ENCODE data around the gene TENM4. TPM values are rescaled to one million over a fixed set of nuclear protein-coding genes. Genes with fewer than 3 reads are reported as not detected.

Gene TENM4
- total and polyA plus RNA-seq, 4 donors, result 24.8 to 70.5 (median 38.1) TPM

DNA sequence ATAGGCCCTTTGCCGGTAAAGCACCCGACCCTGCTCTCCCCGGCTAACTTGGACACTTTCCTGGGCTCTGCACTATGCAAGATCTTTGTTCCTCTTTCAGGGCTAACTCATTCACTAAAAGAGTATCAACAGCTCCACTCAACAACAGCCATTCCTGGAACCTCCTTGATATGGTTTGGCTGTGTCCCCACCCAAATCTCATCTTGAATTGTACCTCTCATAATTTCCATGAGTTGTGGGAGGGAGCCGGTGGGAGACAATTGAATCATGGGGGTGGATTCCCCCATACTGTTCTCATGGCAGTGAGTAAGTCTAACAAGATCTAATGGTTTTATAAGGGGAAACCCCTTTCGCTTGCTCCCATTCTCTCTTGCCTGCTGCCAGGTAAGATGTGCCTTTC lies 330.0 kb downstream of the TENM4 start:
- WGBS (ENCODE audit: insufficient coverage), result 95% methylated on average over 3 of the region's 5 CpGs
- H3K9me3 ChIP-seq (ENCODE audit: control insufficient read depth, insufficient read depth, low read length), result no peaks in the 10 kb centered on the region
- no peaks in the 10 kb centered on the region for H3K36me3 ChIP-seq (ENCODE audit: control insufficient read depth, insufficient read depth, low read length)
- H3K27ac ChIP-seq (ENCODE audit: low read depth, low read length), result no peak overlapping the region
- H3K4me3 ChIP-seq (ENCODE audit: low read depth, low read length), result no peak overlapping the region
- peaks cover 21% of the 10 kb centered on the region for H3K4me1 ChIP-seq (ENCODE audit: control insufficient read depth, insufficient read depth, low read length)
- no peak for DNase-seq (ENCODE audit: low read depth in 4 of 6, low spot score in 6 of 6)
- no peaks in the 10 kb centered on the region for H3K27me3 ChIP-seq (ENCODE audit: control insufficient read depth, insufficient read depth, low read length)

DNA sequence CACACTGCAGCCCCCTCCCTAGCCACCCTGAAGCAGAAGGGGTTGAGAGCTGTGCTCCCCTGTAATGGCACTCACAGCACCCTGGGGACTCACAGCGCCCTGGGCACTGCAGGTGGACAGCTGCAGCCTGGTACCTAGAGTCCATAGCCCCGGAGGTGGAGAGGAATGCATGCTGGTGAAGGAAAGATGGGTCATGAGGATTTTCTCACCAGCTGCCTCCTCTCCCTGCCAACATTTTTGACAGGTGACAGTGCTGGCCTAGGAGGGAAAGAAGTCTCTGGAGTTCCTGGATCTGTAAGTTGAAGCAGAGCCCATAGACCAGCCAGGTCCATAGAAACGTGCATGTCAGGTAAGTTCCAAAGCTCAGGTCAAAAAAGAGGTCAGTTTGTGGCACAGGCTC lies 330.5 kb downstream of the TENM4 start:
- 60% methylated on average over 1 of the region's 3 CpGs for WGBS (ENCODE audit: insufficient coverage)

DNA sequence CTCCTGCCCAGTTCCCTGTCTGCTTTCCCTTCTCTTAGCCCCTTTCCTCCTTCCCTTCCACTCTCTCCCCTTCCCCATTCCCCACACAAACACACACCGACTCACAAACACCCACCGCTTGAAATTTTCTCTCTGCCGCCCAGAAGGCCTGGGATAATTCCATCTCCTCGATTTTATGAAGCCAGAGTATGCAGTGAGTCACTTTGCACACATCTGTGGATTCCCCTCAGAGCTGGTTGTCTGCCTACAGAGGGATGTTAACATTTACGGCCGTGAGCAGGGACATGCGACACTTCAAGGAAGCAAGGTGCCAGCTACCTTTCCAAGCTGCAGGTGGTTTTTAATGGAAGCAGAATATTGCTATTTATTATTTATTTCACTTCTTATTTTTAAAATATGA lies 332.0 kb downstream of the TENM4 start:
- Histone ChIP-seq H3K27ac (ENCODE audit: low read depth, low read length) (no peak overlapping the region), H3K27me3 (ENCODE audit: control insufficient read depth, insufficient read depth, low read length) (no peaks in the 10 kb centered on the region), H3K4me1 (ENCODE audit: control insufficient read depth, insufficient read depth, low read length) (peaks cover 21% of the 10 kb centered on the region), H3K9me3 (ENCODE audit: control insufficient read depth, insufficient read depth, low read length) (no peaks in the 10 kb centered on the region), H3K36me3 (ENCODE audit: control insufficient read depth, insufficient read depth, low read length) (no peaks in the 10 kb centered on the region), H3K4me3 (ENCODE audit: low read depth, low read length) (no peak overlapping the region)
- no peak for DNase-seq (ENCODE audit: low read depth in 4 of 6, low spot score in 6 of 6)
- whole genome bisulfite sequencing (ENCODE audit: insufficient coverage), result 77% methylated on average over 6 of the region's 7 CpGs

More for the DNA sequence above, 330.5 kb downstream of the TENM4 start:
- no peaks in the 10 kb centered on the region for H3K9me3 ChIP-seq (ENCODE audit: control insufficient read depth, insufficient read depth, low read length)
- H3K27ac ChIP-seq (ENCODE audit: low read depth, low read length), result no peak overlapping the region
- DNase-seq (ENCODE audit: low read depth in 4 of 6, low spot score in 6 of 6), result no peak
- H3K36me3 ChIP-seq (ENCODE audit: control insufficient read depth, insufficient read depth, low read length), result no peaks in the 10 kb centered on the region
- H3K4me3 ChIP-seq (ENCODE audit: low read depth, low read length), result no peak overlapping the region
- H3K27me3 ChIP-seq (ENCODE audit: control insufficient read depth, insufficient read depth, low read length), result no peaks in the 10 kb centered on the region
- H3K4me1 ChIP-seq (ENCODE audit: control insufficient read depth, insufficient read depth, low read length), result peaks cover 21% of the 10 kb centered on the region

DNA sequence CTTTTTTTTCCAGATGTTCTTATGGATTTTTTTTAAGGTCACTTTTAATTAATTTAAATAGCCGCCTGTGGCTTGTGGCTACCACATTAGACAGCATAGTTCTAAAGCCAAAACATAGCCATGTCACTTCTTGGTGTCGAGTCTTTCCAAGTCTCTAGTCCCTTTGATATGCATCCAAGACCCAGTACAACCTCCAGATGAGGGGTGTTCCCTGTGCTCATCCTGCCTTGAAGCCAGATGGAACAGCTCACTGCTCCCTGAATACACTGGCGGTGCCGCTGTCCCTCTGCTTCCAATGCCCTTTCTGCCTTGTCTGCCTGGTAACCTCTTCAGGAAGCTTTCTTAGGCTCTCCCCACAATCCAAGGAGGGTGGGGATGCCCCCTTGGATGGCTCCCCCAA lies 338.0 kb downstream of the TENM4 start:
- Histone ChIP-seq H3K9me3 (ENCODE audit: control insufficient read depth, insufficient read depth, low read length) (no peaks in the 10 kb centered on the region), H3K27me3 (ENCODE audit: control insufficient read depth, insufficient read depth, low read length) (no peaks in the 10 kb centered on the region), H3K4me3 (ENCODE audit: low read depth, low read length) (no peak overlapping the region), H3K4me1 (ENCODE audit: control insufficient read depth, insufficient read depth, low read length) (peaks cover 20% of the 10 kb centered on the region), H3K27ac (ENCODE audit: low read depth, low read length) (no peak overlapping the region), H3K36me3 (ENCODE audit: control insufficient read depth, insufficient read depth, low read length) (no peaks in the 10 kb centered on the region)
- WGBS (ENCODE audit: insufficient coverage), result 56% methylated on average over 4 of the region's 4 CpGs
- DNase-seq (ENCODE audit: low read depth in 4 of 6, low spot score in 6 of 6), result no peak

DNA sequence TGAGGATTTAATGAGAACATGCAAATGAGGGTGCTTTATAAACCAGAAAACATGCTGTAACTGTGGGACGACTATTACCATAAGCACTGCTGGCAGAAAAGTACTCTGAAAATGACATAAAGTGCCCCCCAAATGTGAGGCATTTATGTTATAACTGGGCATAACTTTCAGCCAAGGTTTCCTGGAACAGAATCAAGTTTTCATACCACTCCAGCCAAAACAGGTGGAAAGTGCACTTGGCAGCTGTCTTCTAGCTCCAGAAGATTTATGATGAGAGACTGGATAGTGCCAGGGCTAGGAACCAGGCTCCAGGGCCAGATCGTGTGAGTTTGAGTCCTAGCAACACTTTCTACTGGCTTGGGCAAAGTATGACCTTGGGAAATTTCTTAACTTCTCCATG lies 339.2 kb downstream of the TENM4 start:
- Histone ChIP-seq H3K9me3 (ENCODE audit: control insufficient read depth, insufficient read depth, low read length) (no peaks in the 10 kb centered on the region), H3K36me3 (ENCODE audit: control insufficient read depth, insufficient read depth, low read length) (no peaks in the 10 kb centered on the region), H3K27ac (ENCODE audit: low read depth, low read length) (peak overlapping the region; percentile 40), H3K4me1 (ENCODE audit: control insufficient read depth, insufficient read depth, low read length) (peaks cover 27% of the 10 kb centered on the region), H3K27me3 (ENCODE audit: control insufficient read depth, insufficient read depth, low read length) (no peaks in the 10 kb centered on the region), H3K4me3 (ENCODE audit: low read depth, low read length) (no peak overlapping the region)
- DNase-seq (ENCODE audit: low read depth in 4 of 6, low spot score in 6 of 6), result peak in 2 of 6 donors; percentile 81 to 84
- WGBS (ENCODE audit: insufficient coverage), result 0% methylated on average over 1 of the region's 2 CpGs

DNA sequence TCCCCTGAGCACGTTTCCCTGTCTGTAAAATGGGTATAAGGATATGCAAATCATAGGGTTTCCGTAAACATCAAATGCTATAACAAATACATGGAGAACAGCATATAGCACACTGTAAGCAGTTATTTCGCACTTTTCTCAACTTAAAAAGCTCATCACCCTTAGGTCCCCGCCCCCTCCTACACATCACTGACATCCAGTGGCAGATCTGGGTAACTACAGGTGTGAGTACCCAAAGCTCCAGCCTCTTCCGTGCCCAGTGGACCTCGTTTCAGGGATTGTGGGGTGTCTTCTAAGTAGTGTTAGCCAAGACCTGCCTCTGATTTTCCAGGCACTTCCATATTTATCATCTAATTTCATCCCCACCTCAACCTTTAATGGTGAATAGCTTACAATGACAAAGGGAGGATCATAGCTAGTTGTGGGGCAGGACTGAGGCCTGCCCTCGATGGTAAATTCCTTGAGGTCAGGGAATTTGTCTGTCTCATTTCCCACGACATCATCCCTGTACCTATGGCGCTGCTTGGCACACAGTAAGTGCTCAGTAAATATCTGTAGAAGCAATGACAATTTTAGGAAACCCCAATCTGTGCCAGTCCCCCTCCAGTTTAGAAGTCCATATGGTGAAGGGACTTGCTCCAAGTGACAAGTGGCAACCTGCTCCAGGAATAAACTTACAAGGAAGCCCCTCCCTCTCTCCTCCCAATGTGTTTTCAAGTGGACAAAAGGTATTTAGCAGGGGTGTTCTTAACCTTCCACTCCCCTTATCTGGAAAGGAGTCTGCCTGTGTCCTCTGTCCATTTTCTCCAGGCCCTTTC lies 340.5 kb downstream of the TENM4 start:
- no peak overlapping the region for H3K4me3 ChIP-seq (ENCODE audit: low read depth, low read length)
- no peaks in the 10 kb centered on the region for H3K36me3 ChIP-seq (ENCODE audit: control insufficient read depth, insufficient read depth, low read length)
- H3K9me3 ChIP-seq (ENCODE audit: control insufficient read depth, insufficient read depth, low read length), result no peaks in the 10 kb centered on the region
- H3K27ac ChIP-seq (ENCODE audit: low read depth, low read length), result no peak overlapping the region
- peak in 2 of 6 donors; percentile 64 to 67 for DNase-seq (ENCODE audit: low read depth in 4 of 6, low spot score in 6 of 6)
- H3K4me1 ChIP-seq (ENCODE audit: control insufficient read depth, insufficient read depth, low read length), result peaks cover 39% of the 10 kb centered on the region
- H3K27me3 ChIP-seq (ENCODE audit: control insufficient read depth, insufficient read depth, low read length), result no peaks in the 10 kb centered on the region
- WGBS (ENCODE audit: insufficient coverage), result 80% methylated on average over 1 of the region's 9 CpGs

DNA sequence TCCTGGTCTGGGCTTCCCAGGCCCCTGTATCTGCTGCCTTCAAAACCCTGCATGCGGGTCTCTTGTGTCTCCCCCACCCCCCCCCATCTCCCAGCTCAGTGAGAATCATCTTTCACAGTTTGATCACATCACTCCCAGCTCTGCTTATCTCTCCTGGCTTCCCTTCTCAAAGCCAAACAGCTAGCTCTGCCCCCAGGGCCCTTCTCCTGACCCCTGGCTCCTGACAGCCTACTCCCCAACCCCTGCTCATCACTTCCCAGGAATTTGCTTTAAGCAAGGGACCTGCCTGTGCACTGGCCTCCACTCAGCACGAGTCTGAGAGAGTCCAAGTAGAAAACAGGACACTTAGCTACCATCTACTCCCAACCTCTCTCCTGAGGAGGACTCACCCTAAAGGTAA lies 342.7 kb downstream of the TENM4 start:
- no peaks in the 10 kb centered on the region for H3K36me3 ChIP-seq (ENCODE audit: control insufficient read depth, insufficient read depth, low read length)
- no peak for DNase-seq (ENCODE audit: low read depth in 4 of 6, low spot score in 6 of 6)
- H3K27ac ChIP-seq (ENCODE audit: low read depth, low read length), result no peak overlapping the region
- WGBS (ENCODE audit: insufficient coverage), result 70% methylated on average over 2 of the region's 2 CpGs
- H3K27me3 ChIP-seq (ENCODE audit: control insufficient read depth, insufficient read depth, low read length), result no peaks in the 10 kb centered on the region
- no peak overlapping the region for H3K4me3 ChIP-seq (ENCODE audit: low read depth, low read length)
- H3K9me3 ChIP-seq (ENCODE audit: control insufficient read depth, insufficient read depth, low read length), result no peaks in the 10 kb centered on the region
- H3K4me1 ChIP-seq (ENCODE audit: control insufficient read depth, insufficient read depth, low read length), result peaks cover 48% of the 10 kb centered on the region

DNA sequence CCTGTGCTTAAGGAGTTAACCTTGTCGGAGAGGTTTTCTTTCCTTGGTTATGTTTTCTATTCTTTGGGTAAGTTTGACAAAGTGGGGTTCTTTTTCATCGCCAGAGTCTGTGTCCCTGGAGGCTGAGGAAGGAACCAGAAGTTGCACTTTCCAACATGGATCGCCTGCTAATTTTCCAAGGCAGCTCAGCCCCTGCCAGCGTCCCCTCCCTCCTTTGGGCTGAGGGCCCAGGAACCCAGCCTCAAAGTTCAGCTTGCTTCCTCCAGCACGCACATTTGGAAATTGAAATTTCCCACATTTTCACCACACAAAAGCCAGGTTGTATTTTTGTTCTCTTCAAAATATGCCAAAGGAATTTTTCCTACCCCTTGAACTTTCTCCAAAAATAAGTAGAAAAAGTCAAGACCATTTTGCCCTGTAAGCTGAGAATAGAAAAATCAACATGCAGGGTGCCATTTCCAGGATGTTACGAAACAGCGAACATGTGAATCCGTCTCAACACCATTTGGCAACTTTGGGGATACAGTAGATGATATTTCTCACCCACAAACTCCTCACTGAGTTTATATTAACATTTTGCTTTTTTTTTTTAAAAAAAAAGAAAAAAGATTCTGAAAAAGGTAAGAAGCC lies 343.5 kb downstream of the TENM4 start:
- peaks cover 43% of the 10 kb centered on the region for H3K4me1 ChIP-seq (ENCODE audit: control insufficient read depth, insufficient read depth, low read length)
- H3K27me3 ChIP-seq (ENCODE audit: control insufficient read depth, insufficient read depth, low read length), result no peaks in the 10 kb centered on the region
- H3K4me3 ChIP-seq (ENCODE audit: low read depth, low read length), result no peak overlapping the region
- H3K36me3 ChIP-seq (ENCODE audit: control insufficient read depth, insufficient read depth, low read length), result no peaks in the 10 kb centered on the region
- WGBS (ENCODE audit: insufficient coverage), result 29% methylated on average over 3 of the region's 8 CpGs
- peak in 1 of 6 donors; percentile 63 for DNase-seq (ENCODE audit: low read depth in 4 of 6, low spot score in 6 of 6)
- no peaks in the 10 kb centered on the region for H3K9me3 ChIP-seq (ENCODE audit: control insufficient read depth, insufficient read depth, low read length)
- H3K27ac ChIP-seq (ENCODE audit: low read depth, low read length), result peak overlapping the region; percentile 6

DNA sequence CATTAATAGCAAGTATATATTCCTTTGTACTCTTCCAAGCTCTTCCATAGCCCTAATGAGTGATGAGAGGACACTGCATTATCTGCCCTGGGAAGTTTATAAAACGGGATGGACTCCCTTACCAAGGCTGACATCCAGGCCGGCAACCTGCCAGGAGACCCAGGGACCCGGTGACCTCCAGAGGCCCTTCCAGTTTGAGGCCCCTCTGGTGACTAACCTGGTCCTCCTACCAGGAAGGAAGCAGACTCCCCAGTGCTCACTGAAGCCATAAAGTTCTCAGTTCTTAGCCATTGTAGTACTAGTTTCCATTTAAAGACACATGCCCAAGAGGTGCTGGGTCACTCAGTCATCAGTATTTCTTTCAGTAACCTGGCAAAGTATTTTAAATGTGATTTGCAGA lies 345.4 kb downstream of the TENM4 start:
- no peak for DNase-seq (ENCODE audit: low read depth in 4 of 6, low spot score in 6 of 6)

DNA sequence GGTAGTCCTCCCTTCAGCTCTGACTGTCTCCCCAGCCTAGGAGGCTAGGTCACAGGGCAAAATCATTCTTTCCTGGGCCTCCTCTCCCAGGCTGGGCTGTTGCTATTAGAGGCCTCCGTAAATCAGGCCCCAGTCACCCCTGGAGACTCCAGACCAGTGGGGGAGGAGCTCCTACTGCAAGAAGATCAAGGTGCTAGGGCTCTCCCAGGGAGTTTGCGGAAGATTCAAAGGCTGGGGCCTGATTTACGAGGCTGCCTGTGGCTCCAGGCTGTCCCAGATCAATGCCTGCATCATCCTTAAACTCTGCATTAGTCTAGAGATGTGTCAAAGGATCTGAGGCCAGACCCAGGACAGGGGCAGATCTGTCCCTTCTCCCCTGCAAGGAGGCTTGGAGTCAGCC lies 346.2 kb downstream of the TENM4 start:
- no peaks in the 10 kb centered on the region for H3K36me3 ChIP-seq (ENCODE audit: control insufficient read depth, insufficient read depth, low read length)
- H3K27ac ChIP-seq (ENCODE audit: low read depth, low read length), result no peak overlapping the region
- 94% methylated on average over 3 of the region's 3 CpGs for WGBS (ENCODE audit: insufficient coverage)
- peak in 1 of 6 donors; percentile 49 for DNase-seq (ENCODE audit: low read depth in 4 of 6, low spot score in 6 of 6)
- H3K9me3 ChIP-seq (ENCODE audit: control insufficient read depth, insufficient read depth, low read length), result no peaks in the 10 kb centered on the region
- H3K4me3 ChIP-seq (ENCODE audit: low read depth, low read length), result no peak overlapping the region
- H3K27me3 ChIP-seq (ENCODE audit: control insufficient read depth, insufficient read depth, low read length), result no peaks in the 10 kb centered on the region
- peaks cover 35% of the 10 kb centered on the region for H3K4me1 ChIP-seq (ENCODE audit: control insufficient read depth, insufficient read depth, low read length)

More for the DNA sequence above, 345.4 kb downstream of the TENM4 start:
- Histone ChIP-seq H3K4me1 (ENCODE audit: control insufficient read depth, insufficient read depth, low read length) (peaks cover 35% of the 10 kb centered on the region), H3K27ac (ENCODE audit: low read depth, low read length) (no peak overlapping the region), H3K36me3 (ENCODE audit: control insufficient read depth, insufficient read depth, low read length) (no peaks in the 10 kb centered on the region), H3K27me3 (ENCODE audit: control insufficient read depth, insufficient read depth, low read length) (no peaks in the 10 kb centered on the region), H3K4me3 (ENCODE audit: low read depth, low read length) (no peak overlapping the region), H3K9me3 (ENCODE audit: control insufficient read depth, insufficient read depth, low read length) (no peaks in the 10 kb centered on the region)
- WGBS (ENCODE audit: insufficient coverage), result 58% methylated on average over 2 of the region's 3 CpGs
